ENCODE data around the gene SIPA1L3. TPM values are rescaled to one million over a fixed set of nuclear protein-coding genes. Genes with fewer than 3 reads are reported as not detected.

The SIPA1L3 gene
- total and polyA plus RNA-seq, 2 experiments from 2014 or later: 9.3 to 30.3 TPM

- no peaks in the 10 kb centered on the region for H3K36me3 ChIP-seq
- no peak for TF ChIP-seq CTCF (IDR thresholded peaks at IDR 0.05; ENCODE audit: low read depth, low read length)
Observed at GRCh38 chr19:37994823-37995130, 87.8 kb downstream of the SIPA1L3 start.

GRCh38 chr19:37995346-37995745 lies 88.3 kb downstream of the SIPA1L3 start:
- Histone ChIP-seq H3K4me3 (no peak overlapping the region), H3K27me3 (no peaks in the 10 kb centered on the region)

More at GRCh38 chr19:37994823-37995130, 87.8 kb downstream of the SIPA1L3 start:
- no peaks in the 10 kb centered on the region for H3K9me3 ChIP-seq (ENCODE audit: low read depth)
- H3K4me3 ChIP-seq: no peak overlapping the region
- no peak overlapping the region for H3K27ac ChIP-seq
- DNase-seq (ENCODE audit: low read depth in 1 of 2, low spot score in 1 of 2): no peak
- H3K4me1 ChIP-seq (ENCODE audit: low read depth): no peaks in the 10 kb centered on the region
- H3K27me3 ChIP-seq: no peaks in the 10 kb centered on the region

GRCh38 chr19:37997911-37998344 lies 90.9 kb downstream of the SIPA1L3 start:
- DNase-seq (ENCODE audit: low read depth in 1 of 2, low spot score in 1 of 2): peak in 1 of 2 donors; percentile 90
- no peaks in the 10 kb centered on the region for H3K9me3 ChIP-seq (ENCODE audit: low read depth)
- no peak overlapping the region for H3K4me3 ChIP-seq
- no peaks in the 10 kb centered on the region for H3K27me3 ChIP-seq
- TF ChIP-seq CTCF (IDR thresholded peaks at IDR 0.05; ENCODE audit: low read depth, low read length): no peak
- peaks cover under 1% of the 10 kb centered on the region for H3K4me1 ChIP-seq (ENCODE audit: low read depth)
- H3K27ac ChIP-seq: no peak overlapping the region
- H3K36me3 ChIP-seq: no peaks in the 10 kb centered on the region

More at GRCh38 chr19:37995346-37995745, 88.3 kb downstream of the SIPA1L3 start:
- Histone ChIP-seq H3K36me3 (no peaks in the 10 kb centered on the region), H3K27ac (no peak overlapping the region), H3K4me1 (ENCODE audit: low read depth) (no peaks in the 10 kb centered on the region), H3K9me3 (ENCODE audit: low read depth) (no peaks in the 10 kb centered on the region)
- TF ChIP-seq CTCF (IDR thresholded peaks at IDR 0.05; ENCODE audit: low read depth, low read length): no peak
- DNase-seq (ENCODE audit: low read depth in 1 of 2, low spot score in 1 of 2): no peak

GRCh38 chr19:37998801-37999308 lies 91.8 kb downstream of the SIPA1L3 start:
- Histone ChIP-seq H3K27ac (no peak overlapping the region), H3K36me3 (no peaks in the 10 kb centered on the region), H3K4me1 (ENCODE audit: low read depth) (peaks cover 5% of the 10 kb centered on the region), H3K27me3 (no peaks in the 10 kb centered on the region), H3K9me3 (ENCODE audit: low read depth) (no peaks in the 10 kb centered on the region), H3K4me3 (no peak overlapping the region)
- no peak for DNase-seq (ENCODE audit: low read depth in 1 of 2, low spot score in 1 of 2)
- no peak for TF ChIP-seq CTCF (IDR thresholded peaks at IDR 0.05; ENCODE audit: low read depth, low read length)

- H3K36me3 ChIP-seq: no peaks in the 10 kb centered on the region
- H3K9me3 ChIP-seq (ENCODE audit: low read depth): no peaks in the 10 kb centered on the region
- H3K4me3 ChIP-seq: no peak overlapping the region
- no peaks in the 10 kb centered on the region for H3K27me3 ChIP-seq
- peaks cover 5% of the 10 kb centered on the region for H3K4me1 ChIP-seq (ENCODE audit: low read depth)
- DNase-seq (ENCODE audit: low read depth in 1 of 2, low spot score in 1 of 2): peak in 1 of 2 donors; percentile 97
- no peak for TF ChIP-seq CTCF (IDR thresholded peaks at IDR 0.05; ENCODE audit: low read depth, low read length)
- H3K27ac ChIP-seq: no peak overlapping the region
Observed at GRCh38 chr19:37999309-38000213, 92.6 kb downstream of the SIPA1L3 start.
